Lower lobe of right lung (tissue), 2 donors: Measurements from ENCODE around the gene RPL32. TPM values are rescaled to one million over a fixed set of nuclear protein-coding genes. Genes with fewer than 3 reads are reported as not detected.

Experiments used
- ATAC-seq, 2 donors: fragments of 200-7000 bp; cut with Tn5 transposase; one replicate each; pipeline ENCODE4 v1.9.1; 2020 to 2022; ENCODE audit warnings: mild to moderate bottlenecking in 2 of 2, moderate library complexity in 2 of 2
- DNase-seq: peaks from one replicate; pipeline ENCODE4 v3.0.0-alpha.2; 2020
- H3K27ac ChIP-seq: fragments of 200-600 bp; one replicate; pipeline ENCODE4 v1.8.0; 2022
- H3K27me3 ChIP-seq: fragments of 200-600 bp; one replicate; pipeline ENCODE4 v1.8.0; 2022; ENCODE audit warnings: low read depth
- H3K36me3 ChIP-seq: fragments of 200-600 bp; one replicate; pipeline ENCODE4 v1.8.0; 2022; ENCODE audit warnings: mild to moderate bottlenecking
- H3K4me1 ChIP-seq: fragments of 200-600 bp; one replicate; pipeline ENCODE4 v1.8.0; 2022
- H3K4me3 ChIP-seq: fragments of 200-600 bp; one replicate; pipeline ENCODE4 v1.8.0; 2022; ENCODE audit warnings: mild to moderate bottlenecking
- H3K9me3 ChIP-seq: fragments of 200-600 bp; one replicate; pipeline ENCODE4 v1.8.0; 2022
- intact Hi-C: fragments of 100-400 bp; cut with DNase I; formaldehyde crosslinking; loops from one replicate; pipeline ENCODE4 v1.11.0; 2022
- total RNA-seq: library from RNA; stranded (reverse); fragmentation: NEBNext Ultra II Directional; extraction: Animal tissue kit (Norgen Biotek cat#: 25700); gene quantifications from one replicate; pipeline ENCODE4 v1.2.1, GENCODE V29; 2021
- TF ChIP-seq, protein P1 (sequence below): fragments of 200-600 bp; IDR thresholded peaks from one replicate; pipeline ENCODE4 v1.8.0; 2022; ENCODE audit warnings: antibody characterized with exemption, mild to moderate bottlenecking
- donor health status: DM: no; HTN: yes; CAD: no; lungs with severe emphysema.

RPL32 gene
- total RNA-seq, 1 donor from 2014 or later, result 1,243 TPM

DNA sequence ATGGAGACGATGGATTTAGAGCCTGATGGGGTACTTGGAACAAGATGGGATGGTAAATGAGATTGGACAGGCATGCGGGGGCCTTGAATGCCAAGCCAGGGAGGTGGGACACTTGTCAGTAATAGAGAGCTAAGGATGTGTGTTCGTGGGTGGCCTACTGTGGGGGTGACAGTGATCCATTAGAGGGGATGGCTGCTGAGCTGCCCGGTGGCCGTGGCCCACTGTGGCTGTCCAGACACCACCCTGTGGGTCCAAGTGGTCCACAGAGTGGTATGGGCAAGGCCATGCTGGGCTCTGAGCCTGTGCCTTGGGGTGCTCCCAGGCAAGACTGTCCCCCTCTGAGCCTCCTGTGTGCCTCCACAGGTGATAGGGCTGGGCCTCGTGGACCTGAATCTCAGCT lies 27.4 kb downstream of the RPL32 start:
- H3K4me3 ChIP-seq, result no peak overlapping the region
- peaks cover 29% of the 10 kb centered on the region for H3K36me3 ChIP-seq
- peaks cover 8% of the 10 kb centered on the region for H3K4me1 ChIP-seq
- H3K9me3 ChIP-seq, result no peaks in the 10 kb centered on the region
- no peaks in the 10 kb centered on the region for H3K27me3 ChIP-seq
- H3K27ac ChIP-seq, result no peak overlapping the region
- DNase-seq, result no peak
- intact Hi-C loops, result no loop called here
- no peak for ATAC-seq
- TF ChIP-seq, protein P1, sequence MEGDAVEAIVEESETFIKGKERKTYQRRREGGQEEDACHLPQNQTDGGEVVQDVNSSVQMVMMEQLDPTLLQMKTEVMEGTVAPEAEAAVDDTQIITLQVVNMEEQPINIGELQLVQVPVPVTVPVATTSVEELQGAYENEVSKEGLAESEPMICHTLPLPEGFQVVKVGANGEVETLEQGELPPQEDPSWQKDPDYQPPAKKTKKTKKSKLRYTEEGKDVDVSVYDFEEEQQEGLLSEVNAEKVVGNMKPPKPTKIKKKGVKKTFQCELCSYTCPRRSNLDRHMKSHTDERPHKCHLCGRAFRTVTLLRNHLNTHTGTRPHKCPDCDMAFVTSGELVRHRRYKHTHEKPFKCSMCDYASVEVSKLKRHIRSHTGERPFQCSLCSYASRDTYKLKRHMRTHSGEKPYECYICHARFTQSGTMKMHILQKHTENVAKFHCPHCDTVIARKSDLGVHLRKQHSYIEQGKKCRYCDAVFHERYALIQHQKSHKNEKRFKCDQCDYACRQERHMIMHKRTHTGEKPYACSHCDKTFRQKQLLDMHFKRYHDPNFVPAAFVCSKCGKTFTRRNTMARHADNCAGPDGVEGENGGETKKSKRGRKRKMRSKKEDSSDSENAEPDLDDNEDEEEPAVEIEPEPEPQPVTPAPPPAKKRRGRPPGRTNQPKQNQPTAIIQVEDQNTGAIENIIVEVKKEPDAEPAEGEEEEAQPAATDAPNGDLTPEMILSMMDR, result no peak

DNA sequence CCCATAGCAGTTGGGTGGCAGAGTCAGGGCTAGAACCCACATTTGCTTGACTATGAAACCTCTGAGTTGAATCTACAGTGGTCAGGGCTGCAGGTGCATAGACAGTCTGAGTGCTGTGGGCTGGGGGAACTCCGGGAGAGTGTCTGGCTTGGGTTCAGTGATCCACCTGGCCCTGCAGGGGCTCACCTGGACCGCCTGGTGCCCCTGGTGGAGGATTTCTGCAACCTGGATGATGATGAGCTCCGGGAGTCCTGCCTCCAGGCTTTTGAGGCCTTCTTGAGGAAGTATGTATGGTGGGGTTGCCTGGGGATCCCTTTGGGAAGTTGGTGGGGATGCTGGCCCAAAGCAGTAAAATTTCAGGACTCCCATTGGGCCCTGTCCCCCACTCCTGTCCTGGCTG lies 28.6 kb downstream of the RPL32 start:
- TF ChIP-seq, protein P1, result no peak
- H3K27ac ChIP-seq, result no peak overlapping the region
- no peaks in the 10 kb centered on the region for H3K9me3 ChIP-seq
- intact Hi-C loops, result no loop called here
- peaks cover 8% of the 10 kb centered on the region for H3K4me1 ChIP-seq
- H3K4me3 ChIP-seq, result no peak overlapping the region
- no peaks in the 10 kb centered on the region for H3K27me3 ChIP-seq
- ATAC-seq (no peak), DNase-seq (no peak)
- peaks cover 24% of the 10 kb centered on the region for H3K36me3 ChIP-seq

DNA sequence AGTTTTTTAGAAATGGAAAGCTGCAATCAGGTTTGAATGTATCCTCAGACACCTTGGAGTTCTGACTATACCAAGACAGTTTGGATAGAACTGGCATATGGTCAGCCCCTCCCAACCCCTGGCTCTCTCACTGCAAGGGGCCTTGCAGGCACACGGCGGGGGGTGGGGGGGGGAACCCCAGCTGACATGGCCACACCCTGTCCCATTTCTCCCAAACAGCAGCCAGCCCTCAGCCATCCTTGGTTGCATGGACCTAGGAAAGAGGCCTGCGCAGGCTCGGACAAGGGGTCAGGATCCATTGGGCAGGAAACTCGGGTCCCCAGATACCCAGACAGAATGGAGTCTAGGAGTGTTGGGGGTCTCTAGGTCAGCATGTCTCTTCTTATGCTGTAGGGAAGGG lies 30.4 kb downstream of the RPL32 start:
- Histone ChIP-seq H3K4me3 (peak overlapping the region; percentile 69), H3K9me3 (no peaks in the 10 kb centered on the region), H3K36me3 (peaks cover 13% of the 10 kb centered on the region), H3K4me1 (peaks cover 8% of the 10 kb centered on the region), H3K27ac (peak overlapping the region; percentile 77), H3K27me3 (no peaks in the 10 kb centered on the region)
- DNase-seq, result no peak
- TF ChIP-seq, protein P1, result no peak
- no peak for ATAC-seq
- intact Hi-C loops, result no loop called here

DNA sequence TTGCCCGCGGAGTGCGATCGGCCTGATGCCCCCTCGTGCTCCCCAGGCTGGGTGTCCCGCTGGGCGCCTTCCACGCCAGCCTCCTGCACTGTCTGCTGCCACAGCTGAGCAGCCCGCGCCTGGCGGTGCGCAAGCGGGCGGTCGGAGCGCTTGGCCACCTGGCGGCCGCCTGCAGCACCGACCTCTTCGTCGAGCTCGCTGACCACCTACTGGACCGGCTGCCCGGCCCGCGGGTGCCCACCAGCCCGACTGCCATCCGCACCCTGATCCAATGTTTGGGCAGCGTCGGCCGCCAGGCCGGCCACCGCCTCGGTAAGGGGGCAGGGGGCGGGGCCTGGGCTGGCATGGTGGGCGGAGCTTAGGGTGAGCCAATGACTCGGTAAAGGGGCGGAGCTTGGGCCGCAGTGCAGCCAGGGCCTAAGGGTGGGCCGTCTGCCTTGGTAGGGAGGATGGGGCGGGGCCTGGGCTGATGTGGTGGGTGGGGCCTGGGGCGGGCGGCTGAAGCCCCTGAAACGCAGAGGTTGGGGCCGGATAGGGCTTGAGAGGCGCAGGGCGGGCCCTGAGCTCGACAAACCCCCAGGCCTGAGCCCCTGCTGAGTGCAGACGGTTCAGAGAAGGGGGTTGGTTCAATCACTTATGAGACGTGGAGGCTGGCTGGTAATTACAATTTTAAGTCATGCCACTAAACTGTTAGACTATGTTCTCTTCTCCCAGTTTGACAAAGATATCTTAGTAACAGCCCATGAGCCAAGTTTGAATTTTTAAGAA lies 31.2 kb downstream of the RPL32 start:
- DNase-seq (peak; percentile 97), ATAC-seq (peak; percentile 99 to 100)
- peaks cover 8% of the 10 kb centered on the region for H3K36me3 ChIP-seq
- H3K27ac ChIP-seq, result peak overlapping the region; percentile 77
- H3K4me3 ChIP-seq, result peak overlapping the region; percentile 69
- intact Hi-C loops, result no loop called here
- no peaks in the 10 kb centered on the region for H3K27me3 ChIP-seq
- TF ChIP-seq, protein P1, result peak; percentile 77
- peaks cover 8% of the 10 kb centered on the region for H3K4me1 ChIP-seq
- no peaks in the 10 kb centered on the region for H3K9me3 ChIP-seq

DNA sequence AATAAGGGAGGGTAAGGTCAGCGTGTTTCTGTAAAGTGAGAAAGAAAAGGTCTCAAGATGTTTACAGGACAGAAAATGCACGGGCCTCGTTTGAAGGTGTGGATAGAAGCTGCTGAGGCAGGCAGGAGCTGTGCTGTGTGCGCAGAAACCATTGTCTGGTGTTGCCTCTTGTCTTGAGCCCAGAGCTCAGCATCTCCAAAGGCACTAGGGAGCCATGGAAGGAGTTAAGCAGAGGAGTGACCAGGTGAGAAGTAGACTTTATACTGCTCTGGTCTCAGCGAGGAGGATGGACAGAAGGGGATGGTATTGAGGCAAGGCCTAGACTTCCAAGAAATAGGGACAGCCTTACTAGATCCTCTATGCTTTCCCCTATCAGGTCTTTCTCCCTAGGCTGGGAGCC lies 31.9 kb downstream of the RPL32 start:
- intact Hi-C loops, result no loop called here
- Histone ChIP-seq H3K27me3 (no peaks in the 10 kb centered on the region), H3K27ac (peak overlapping the region; percentile 77), H3K4me3 (peak overlapping the region; percentile 69), H3K36me3 (peaks cover 8% of the 10 kb centered on the region), H3K4me1 (peaks cover 8% of the 10 kb centered on the region), H3K9me3 (no peaks in the 10 kb centered on the region)
- TF ChIP-seq, protein P1, result no peak
- ATAC-seq (peak in 1 of 2 donors; percentile 1), DNase-seq (no peak)
